Measurements from ENCODE around the gene MYO5A. TPM values are rescaled to one million over a fixed set of nuclear protein-coding genes. Genes with fewer than 3 reads are reported as not detected.
"Not testable (repeated sequence)": the region's sequence is repeated elsewhere in the genome, so short reads cannot be mapped to it uniquely, and the experiment has no call there.

Gene MYO5A
- total and polyA plus RNA-seq, 5 donors from 2014 or later = 6.1 to 63.3 (median 13.2) TPM

GRCh38 chr15:52566889-52567288, 38.2 kb upstream of the MYO5A start:
- Histone ChIP-seq H3K4me3 (ENCODE audit: low read depth, low read length) (peak overlapping the region; percentile 88), H3K36me3 (ENCODE audit: control insufficient read depth, insufficient read depth, low read length) (no peaks in the 10 kb centered on the region), H3K27me3 (ENCODE audit: control insufficient read depth, insufficient read depth, low read length) (no peaks in the 10 kb centered on the region), H3K4me1 (ENCODE audit: control insufficient read depth, insufficient read depth, low read length, poor library complexity, severe bottlenecking) (peaks cover 56% of the 10 kb centered on the region), H3K9me3 (ENCODE audit: control insufficient read depth in 2 of 2, low read length in 2 of 2) (no peaks in the 10 kb centered on the region), H3K27ac (ENCODE audit: insufficient read depth, low read length, poor library complexity, severe bottlenecking) (no peak overlapping the region)
- ATAC-seq (ENCODE audit: low read depth in 2 of 2) = no peak
- Mint-ChIP-seq H3K4me1 (peaks cover 27 to 62% (median 50%) of the 10 kb centered on the region in 4 donors), H3K9me3 (no peaks in the 10 kb centered on the region), H3K27ac (peak overlapping the region in 1 of 3 donors; percentile 100), H3K4me3 (peak overlapping the region; percentile 94 to 99 (median 97)), H3K27me3 (no peaks in the 10 kb centered on the region), H3K36me3 (peaks cover 4% of the 10 kb centered on the region)
- DNase-seq = no peak

- H3K27ac ChIP-seq (ENCODE audit: insufficient read depth, low read length, poor library complexity, severe bottlenecking) = peak overlapping the region; percentile 19
- peak overlapping the region in 3 of 4 donors; percentile 29 to 79 (median 74) for H3K4me3 Mint-ChIP-seq
- peak in 1 of 3 donors; percentile 24 for DNase-seq
- H3K4me3 ChIP-seq (ENCODE audit: low read depth, low read length) = peak overlapping the region; percentile 39
- not testable (repeated sequence) for H3K9me3 Mint-ChIP-seq; H3K9me3 ChIP-seq (ENCODE audit: control insufficient read depth in 2 of 2, low read length in 2 of 2); H3K36me3 ChIP-seq (ENCODE audit: control insufficient read depth, insufficient read depth, low read length); H3K27me3 ChIP-seq (ENCODE audit: control insufficient read depth, insufficient read depth, low read length); H3K27me3 Mint-ChIP-seq; ATAC-seq (ENCODE audit: low read depth in 2 of 2); H3K36me3 Mint-ChIP-seq
- peaks cover 36 to 73% (median 60%) of the 10 kb centered on the region in 4 donors for H3K4me1 Mint-ChIP-seq
- H3K27ac Mint-ChIP-seq = peak overlapping the region in 2 of 3 donors; percentile 51 to 92
- peaks cover 68% of the 10 kb centered on the region for H3K4me1 ChIP-seq (ENCODE audit: control insufficient read depth, insufficient read depth, low read length, poor library complexity, severe bottlenecking)
Observed at GRCh38 chr15:52565417-52566358, 37.0 kb upstream of the MYO5A start.

GRCh38 chr15:52563501-52564060, 34.9 kb upstream of the MYO5A start:
- Histone ChIP-seq H3K36me3 (ENCODE audit: control insufficient read depth, insufficient read depth, low read length) (no peaks in the 10 kb centered on the region), H3K9me3 (ENCODE audit: control insufficient read depth in 2 of 2, low read length in 2 of 2) (no peaks in the 10 kb centered on the region), H3K27ac (ENCODE audit: insufficient read depth, low read length, poor library complexity, severe bottlenecking) (no peak overlapping the region), H3K4me3 (ENCODE audit: low read depth, low read length) (no peak overlapping the region), H3K27me3 (ENCODE audit: control insufficient read depth, insufficient read depth, low read length) (no peaks in the 10 kb centered on the region), H3K4me1 (ENCODE audit: control insufficient read depth, insufficient read depth, low read length, poor library complexity, severe bottlenecking) (peaks cover 85% of the 10 kb centered on the region)
- H3K4me1 Mint-ChIP-seq = peaks cover 49 to 88% (median 73%) of the 10 kb centered on the region in 4 donors
- H3K36me3 Mint-ChIP-seq = peaks cover 4% of the 10 kb centered on the region
- DNase-seq (no peak), ATAC-seq (ENCODE audit: low read depth in 2 of 2) (no peak)
- no peaks in the 10 kb centered on the region for H3K27me3 Mint-ChIP-seq
- H3K4me3 Mint-ChIP-seq = peak overlapping the region in 2 of 4 donors; percentile 28 to 74
- no peaks in the 10 kb centered on the region for H3K9me3 Mint-ChIP-seq
- no peak overlapping the region for H3K27ac Mint-ChIP-seq

GRCh38 chr15:52559575-52559974, 30.9 kb upstream of the MYO5A start:
- peaks cover 10% of the 10 kb centered on the region for H3K36me3 Mint-ChIP-seq
- Histone ChIP-seq H3K4me1 (ENCODE audit: control insufficient read depth, insufficient read depth, low read length, poor library complexity, severe bottlenecking) (peaks cover 58% of the 10 kb centered on the region), H3K27ac (ENCODE audit: insufficient read depth, low read length, poor library complexity, severe bottlenecking) (peak overlapping the region; percentile 48), H3K27me3 (ENCODE audit: control insufficient read depth, insufficient read depth, low read length) (no peaks in the 10 kb centered on the region), H3K9me3 (ENCODE audit: control insufficient read depth in 2 of 2, low read length in 2 of 2) (no peaks in the 10 kb centered on the region), H3K4me3 (ENCODE audit: low read depth, low read length) (peak overlapping the region; percentile 64), H3K36me3 (ENCODE audit: control insufficient read depth, insufficient read depth, low read length) (peaks cover 20% of the 10 kb centered on the region)
- H3K27me3 Mint-ChIP-seq = no peaks in the 10 kb centered on the region
- no peaks in the 10 kb centered on the region for H3K9me3 Mint-ChIP-seq
- H3K4me3 Mint-ChIP-seq = peak overlapping the region; percentile 2 to 43 (median 36)
- DNase-seq (peak in 1 of 3 donors; percentile 49), ATAC-seq (ENCODE audit: low read depth in 2 of 2) (peak; percentile 63 to 67)
- H3K4me1 Mint-ChIP-seq = peaks cover 50 to 91% (median 69%) of the 10 kb centered on the region in 4 donors
- H3K27ac Mint-ChIP-seq = peak overlapping the region; percentile 1 to 7 (median 6)

GRCh38 chr15:52559022-52559421, 30.3 kb upstream of the MYO5A start:
- Mint-ChIP-seq H3K27me3 (no peaks in the 10 kb centered on the region), H3K4me1 (peaks cover 50 to 91% (median 67%) of the 10 kb centered on the region in 4 donors), H3K27ac (peak overlapping the region; percentile 6 to 68 (median 7)), H3K36me3 (peaks cover 10% of the 10 kb centered on the region), H3K4me3 (peak overlapping the region; percentile 15 to 43 (median 36)), H3K9me3 (no peaks in the 10 kb centered on the region)
- Histone ChIP-seq H3K9me3 (ENCODE audit: control insufficient read depth in 2 of 2, low read length in 2 of 2) (no peaks in the 10 kb centered on the region), H3K27ac (ENCODE audit: insufficient read depth, low read length, poor library complexity, severe bottlenecking) (peak overlapping the region; percentile 48), H3K4me3 (ENCODE audit: low read depth, low read length) (peak overlapping the region; percentile 64), H3K27me3 (ENCODE audit: control insufficient read depth, insufficient read depth, low read length) (no peaks in the 10 kb centered on the region), H3K36me3 (ENCODE audit: control insufficient read depth, insufficient read depth, low read length) (peaks cover 25% of the 10 kb centered on the region), H3K4me1 (ENCODE audit: control insufficient read depth, insufficient read depth, low read length, poor library complexity, severe bottlenecking) (peaks cover 52% of the 10 kb centered on the region)
- DNase-seq (peak in 1 of 3 donors; percentile 12), ATAC-seq (ENCODE audit: low read depth in 2 of 2) (no peak)

- H3K36me3 ChIP-seq (ENCODE audit: control insufficient read depth, insufficient read depth, low read length) = peaks cover 32% of the 10 kb centered on the region
- H3K4me3 ChIP-seq (ENCODE audit: low read depth, low read length) = peak overlapping the region; percentile 64
- peak; percentile 16 to 80 (median 20) for DNase-seq
- peaks cover 10% of the 10 kb centered on the region for H3K36me3 Mint-ChIP-seq
- H3K27ac ChIP-seq (ENCODE audit: insufficient read depth, low read length, poor library complexity, severe bottlenecking) = no peak overlapping the region
- peak overlapping the region in 2 of 3 donors; percentile 6 to 37 for H3K27ac Mint-ChIP-seq
- peak; percentile 86 to 90 for ATAC-seq (ENCODE audit: low read depth in 2 of 2)
- H3K27me3 ChIP-seq (ENCODE audit: control insufficient read depth, insufficient read depth, low read length) = no peaks in the 10 kb centered on the region
- H3K9me3 Mint-ChIP-seq = no peaks in the 10 kb centered on the region
- no peaks in the 10 kb centered on the region for H3K9me3 ChIP-seq (ENCODE audit: control insufficient read depth in 2 of 2, low read length in 2 of 2)
- H3K4me1 ChIP-seq (ENCODE audit: control insufficient read depth, insufficient read depth, low read length, poor library complexity, severe bottlenecking) = peaks cover 47% of the 10 kb centered on the region
- no peaks in the 10 kb centered on the region for H3K27me3 Mint-ChIP-seq
- H3K4me1 Mint-ChIP-seq = peaks cover 49 to 92% (median 68%) of the 10 kb centered on the region in 4 donors
- peak overlapping the region; percentile 39 to 91 (median 56) for H3K4me3 Mint-ChIP-seq
Observed at GRCh38 chr15:52558196-52558595, 29.5 kb upstream of the MYO5A start.

- Mint-ChIP-seq H3K27ac (peak overlapping the region in 1 of 3 donors; percentile 70), H3K36me3 (peaks cover 6% of the 10 kb centered on the region), H3K27me3 (no peaks in the 10 kb centered on the region), H3K4me3 (no peak overlapping the region), H3K9me3 (no peaks in the 10 kb centered on the region), H3K4me1 (peaks cover 45 to 83% (median 63%) of the 10 kb centered on the region in 4 donors)
- H3K27ac ChIP-seq (ENCODE audit: insufficient read depth, low read length, poor library complexity, severe bottlenecking) = no peak overlapping the region
- ATAC-seq (ENCODE audit: low read depth in 2 of 2) (no peak), DNase-seq (no peak)
- peaks cover 40% of the 10 kb centered on the region for H3K36me3 ChIP-seq (ENCODE audit: control insufficient read depth, insufficient read depth, low read length)
- H3K4me1 ChIP-seq (ENCODE audit: control insufficient read depth, insufficient read depth, low read length, poor library complexity, severe bottlenecking) = peaks cover 41% of the 10 kb centered on the region
- H3K9me3 ChIP-seq (ENCODE audit: control insufficient read depth in 2 of 2, low read length in 2 of 2) = no peaks in the 10 kb centered on the region
- no peak overlapping the region for H3K4me3 ChIP-seq (ENCODE audit: low read depth, low read length)
- no peaks in the 10 kb centered on the region for H3K27me3 ChIP-seq (ENCODE audit: control insufficient read depth, insufficient read depth, low read length)
Observed at GRCh38 chr15:52557274-52557641, 28.6 kb upstream of the MYO5A start.

Measured in CD4-positive, CD25-positive, alpha-beta regulatory T cell (primary cell).